GM23338 (cell line): ENCODE data around the gene CASS4.

Experiments used
- CREB1 ChIP-seq: fragments of 250-450 bp; sonication (Bioruptor Pico); IDR thresholded peaks from 2 replicates; pipeline ENCODE4 v1.5.0; 2020; ENCODE audit warnings: low read depth, mild to moderate bottlenecking, moderate library complexity
- ETS1 ChIP-seq: IDR thresholded peaks from 2 replicates; pipeline ENCODE4 v1.6.1; 2016; ENCODE audit warnings: antibody characterized with exemption
- EZH2phosphoT487 ChIP-seq: fragments of 200-600 bp; sonication (generic); IDR thresholded peaks from one replicate; pipeline ENCODE4 v1.8.1; 2018; ENCODE audit warnings: antibody characterized with exemption; ENCODE audit not compliant: unreplicated experiment
- POLR2AphosphoS5 ChIP-seq: IDR thresholded peaks from 2 replicates; pipeline ENCODE4 v1.6.1; 2016; ENCODE audit warnings: antibody characterized with exemption, low read depth
- REST ChIP-seq: IDR thresholded peaks from one replicate; pipeline ENCODE4 v1.6.1; 2018; ENCODE audit warnings: antibody characterized with exemption; ENCODE audit not compliant: unreplicated experiment
- TF ChIP-seq, protein P1 (sequence below), 2 experiments: fragments of 200-600 bp in 1 of 2; sonication (generic) in 1 of 2; conservative IDR thresholded peaks; 2 replicates each; pipeline versions ENCODE4 v1.5.1 to v1.6.1; 2016 to 2017; ENCODE audit warnings: antibody characterized with exemption in 2 of 2, low read depth in 2 of 2, mild to moderate bottlenecking in 2 of 2, moderate library complexity in 1 of 2

DNA sequence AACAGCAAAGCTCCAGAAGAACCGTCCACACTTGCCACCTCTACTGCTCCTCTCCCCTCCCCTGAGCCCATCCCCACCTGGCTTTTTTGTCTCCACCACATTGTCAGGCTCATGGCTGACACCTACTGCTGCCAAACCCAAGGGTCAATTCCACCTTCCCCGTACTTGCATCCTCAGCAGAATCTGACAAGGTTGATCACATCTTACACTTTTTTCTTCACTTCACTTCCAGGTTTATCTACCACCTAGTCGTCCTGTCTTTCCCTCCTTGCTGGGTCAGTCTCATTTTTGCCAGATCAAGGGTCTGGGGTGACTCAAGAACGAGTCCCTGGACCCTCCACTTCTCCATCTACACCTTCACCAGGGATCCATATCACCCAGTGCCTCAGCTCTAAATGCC is 23.2 kb upstream of the CASS4 start:
- TF ChIP-seq POLR2AphosphoS5 (no peak), REST (no peak), EZH2phosphoT487 (no peak), CREB1 (CRISPR knock-in tag) (no peak), ETS1 (no peak)
- TF ChIP-seq, protein P1, sequence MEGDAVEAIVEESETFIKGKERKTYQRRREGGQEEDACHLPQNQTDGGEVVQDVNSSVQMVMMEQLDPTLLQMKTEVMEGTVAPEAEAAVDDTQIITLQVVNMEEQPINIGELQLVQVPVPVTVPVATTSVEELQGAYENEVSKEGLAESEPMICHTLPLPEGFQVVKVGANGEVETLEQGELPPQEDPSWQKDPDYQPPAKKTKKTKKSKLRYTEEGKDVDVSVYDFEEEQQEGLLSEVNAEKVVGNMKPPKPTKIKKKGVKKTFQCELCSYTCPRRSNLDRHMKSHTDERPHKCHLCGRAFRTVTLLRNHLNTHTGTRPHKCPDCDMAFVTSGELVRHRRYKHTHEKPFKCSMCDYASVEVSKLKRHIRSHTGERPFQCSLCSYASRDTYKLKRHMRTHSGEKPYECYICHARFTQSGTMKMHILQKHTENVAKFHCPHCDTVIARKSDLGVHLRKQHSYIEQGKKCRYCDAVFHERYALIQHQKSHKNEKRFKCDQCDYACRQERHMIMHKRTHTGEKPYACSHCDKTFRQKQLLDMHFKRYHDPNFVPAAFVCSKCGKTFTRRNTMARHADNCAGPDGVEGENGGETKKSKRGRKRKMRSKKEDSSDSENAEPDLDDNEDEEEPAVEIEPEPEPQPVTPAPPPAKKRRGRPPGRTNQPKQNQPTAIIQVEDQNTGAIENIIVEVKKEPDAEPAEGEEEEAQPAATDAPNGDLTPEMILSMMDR (conservative IDR thresholded peaks at IDR 0.05; ENCODE audit: low read depth in 2 of 2), result no peak
